Esophagus mucosa (tissue), 1 donor: ENCODE data around the gene NIPBL. TPM values are rescaled to one million over a fixed set of nuclear protein-coding genes. Genes with fewer than 3 reads are reported as not detected.
"Not testable (repeated sequence)": the region's sequence is repeated elsewhere in the genome, so short reads cannot be mapped to it uniquely, and the experiment has no call there.

Source experiments
- ATAC-seq: fragments of 200-7000 bp; cut with Tn5 transposase; one replicate; pipeline ENCODE4 v1.9.1; 2020
- total RNA-seq: library from RNA; stranded (reverse); gene quantifications from one replicate; pipeline ENCODE4 v1.2.4, GENCODE V29; 2023
- donor health status: DM: yes; HTN: yes; CAD: no.

Gene NIPBL
- total RNA-seq, 1 donor from 2014 or later: 36.1 TPM

DNA sequence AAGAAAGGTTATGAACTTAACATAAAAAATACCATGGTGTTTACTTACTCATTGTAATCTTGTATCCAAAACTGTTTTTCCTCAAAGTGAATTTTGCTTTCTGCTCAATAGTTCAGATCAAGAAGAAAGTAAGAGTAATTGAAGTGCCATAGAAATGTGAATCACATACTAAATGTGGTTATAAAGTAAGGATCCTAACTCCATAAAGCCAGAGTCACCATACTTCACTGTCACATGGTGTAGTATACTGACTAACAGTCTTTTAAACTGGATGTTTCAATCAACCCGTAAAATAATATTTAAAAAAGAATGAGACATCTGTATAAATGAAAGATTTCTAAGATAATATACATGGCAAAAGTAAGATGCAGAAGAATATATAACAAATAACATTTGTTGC lies 72.1 kb downstream of the NIPBL start:
- ATAC-seq: no peak

DNA sequence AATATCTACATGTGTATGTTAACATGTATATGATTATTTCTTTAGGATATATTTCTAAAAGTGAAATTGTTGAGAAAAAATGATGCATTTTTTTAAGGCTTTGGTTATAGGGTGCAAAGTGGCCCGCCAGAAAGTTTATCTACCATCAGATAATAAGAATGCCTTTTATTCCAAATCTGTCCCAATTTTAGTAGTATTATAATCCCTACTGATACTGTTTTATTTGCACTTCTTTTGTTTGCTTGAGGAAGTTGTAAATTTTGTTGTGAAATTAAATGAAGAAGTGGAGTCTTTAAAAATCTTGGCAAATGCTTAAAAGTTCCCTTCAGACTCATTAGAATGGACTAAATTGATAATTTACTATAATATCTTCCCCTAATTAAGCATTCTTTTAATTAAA lies 73.0 kb downstream of the NIPBL start:
- ATAC-seq: no peak

DNA sequence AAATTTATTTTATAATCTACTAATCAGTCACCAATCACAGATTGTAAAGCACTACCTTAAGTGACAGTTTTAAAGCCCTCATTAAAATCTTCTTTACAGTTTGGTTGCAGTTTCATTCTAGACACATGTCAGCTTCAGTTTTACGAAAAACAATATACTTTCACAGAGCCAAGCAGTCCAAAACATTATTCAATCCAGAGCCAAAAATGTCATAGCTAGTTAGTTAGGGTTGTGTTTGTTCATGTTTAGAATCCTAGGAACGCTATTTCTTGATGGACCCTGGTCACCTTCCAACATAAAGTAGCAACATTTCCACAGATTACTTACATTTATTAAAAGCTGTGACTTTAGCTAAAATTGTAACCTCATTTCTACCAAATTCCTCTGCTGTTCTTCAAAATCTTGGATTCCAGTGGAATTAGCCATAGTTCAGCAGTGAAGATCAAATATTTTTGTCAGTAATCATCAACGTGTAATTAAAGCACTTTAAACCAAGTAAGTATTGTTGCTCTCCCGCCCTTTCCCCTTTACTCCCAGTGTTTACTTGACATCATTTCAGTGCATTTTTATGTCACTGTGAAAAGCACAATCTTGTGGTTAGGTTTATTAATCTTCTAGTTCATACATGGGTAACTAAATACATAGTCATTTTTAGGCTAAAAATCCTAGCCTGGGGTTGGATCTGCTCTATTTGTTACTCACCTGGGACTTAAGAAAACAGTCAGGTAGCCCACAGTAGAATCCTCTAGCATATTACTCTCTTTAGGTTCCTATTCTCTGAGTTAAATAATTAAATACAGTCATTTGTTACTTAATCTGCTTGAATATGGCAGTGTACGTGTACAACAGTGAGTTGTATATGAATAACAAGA lies 74.3 kb downstream of the NIPBL start:
- no peak for ATAC-seq

DNA sequence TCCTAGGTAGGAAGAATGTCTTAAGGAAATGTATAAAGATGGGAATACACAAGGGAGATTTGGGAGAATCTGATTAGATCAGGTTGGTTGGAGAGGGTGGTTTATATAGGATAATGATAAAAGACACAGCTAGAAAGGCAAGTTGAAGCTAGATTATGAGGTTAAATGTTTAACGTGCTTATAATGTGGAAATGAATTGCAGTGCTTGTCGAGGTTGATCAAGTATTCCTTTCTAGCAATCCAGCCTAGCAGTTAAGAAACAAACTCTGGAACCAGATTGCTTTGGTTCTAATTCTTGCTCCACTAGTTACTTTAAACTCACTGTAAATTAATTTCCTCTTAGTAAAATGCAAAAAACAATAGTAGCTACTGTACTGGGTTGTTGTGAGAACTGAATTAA lies 76.5 kb downstream of the NIPBL start:
- no peak for ATAC-seq

DNA sequence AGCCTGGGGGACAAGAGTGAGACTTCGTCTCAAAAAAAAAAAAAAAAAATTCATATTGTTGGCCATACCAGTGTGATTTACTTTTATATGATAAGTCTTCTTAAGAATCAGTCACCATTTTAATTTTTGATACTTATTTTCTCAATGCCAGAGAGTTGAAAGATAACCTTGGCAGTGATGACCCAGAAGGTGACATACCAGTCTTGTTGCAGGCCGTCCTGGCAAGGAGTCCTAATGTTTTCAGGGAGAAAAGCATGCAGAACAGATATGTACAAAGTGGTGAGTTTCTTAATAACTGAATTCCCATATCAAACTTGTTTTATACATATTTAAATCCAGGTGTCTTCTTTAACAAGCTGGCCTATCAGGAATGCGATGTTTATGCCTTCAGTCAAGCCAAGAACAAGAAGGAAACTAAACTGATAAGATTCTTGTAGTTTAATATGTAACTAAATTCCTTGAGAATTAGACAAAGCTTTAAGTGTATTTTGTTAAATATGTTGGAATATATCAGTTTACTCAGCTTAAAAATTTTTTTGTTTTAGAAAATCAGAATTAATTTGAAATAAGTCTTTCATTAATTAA lies 81.5 kb downstream of the NIPBL start:
- ATAC-seq: no peak

DNA sequence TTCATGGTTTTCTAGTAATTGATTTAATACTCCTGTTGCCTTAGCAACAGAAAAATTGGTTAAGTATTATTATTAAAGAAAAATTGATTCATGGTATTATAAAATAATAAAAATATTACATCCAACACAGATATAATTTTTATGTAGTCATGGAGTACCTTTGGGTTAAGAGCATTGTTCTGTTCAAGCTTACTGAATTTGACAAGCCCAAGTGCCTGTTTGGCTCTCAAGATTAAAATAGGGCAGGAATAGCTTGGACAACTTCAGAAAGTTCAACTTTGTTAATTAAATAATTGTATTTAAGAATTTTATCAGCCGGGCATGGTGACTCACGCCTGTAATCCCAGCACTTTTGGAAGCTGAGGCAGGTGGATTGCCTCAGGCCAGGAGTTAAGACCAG lies 82.0 kb downstream of the NIPBL start:
- no peak for ATAC-seq

DNA sequence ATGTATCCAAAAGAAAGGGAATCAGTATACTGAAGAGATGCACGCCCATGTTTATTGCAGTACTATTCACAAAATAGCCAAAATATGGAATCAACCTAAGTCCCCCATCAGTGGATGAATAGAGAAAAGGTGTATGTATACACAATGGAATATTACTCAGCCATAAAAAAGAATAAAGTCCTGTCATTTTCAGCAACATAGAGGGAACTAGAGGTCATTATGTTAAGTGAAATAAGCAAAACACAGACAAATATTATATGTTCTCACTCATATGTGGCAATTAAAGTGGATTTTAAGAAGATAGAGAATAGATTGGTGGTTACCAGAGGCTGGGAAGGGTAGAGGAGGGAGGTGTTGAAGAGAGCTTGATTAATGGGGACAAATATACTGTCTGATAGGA lies 88.6 kb downstream of the NIPBL start:
- no peak for ATAC-seq

DNA sequence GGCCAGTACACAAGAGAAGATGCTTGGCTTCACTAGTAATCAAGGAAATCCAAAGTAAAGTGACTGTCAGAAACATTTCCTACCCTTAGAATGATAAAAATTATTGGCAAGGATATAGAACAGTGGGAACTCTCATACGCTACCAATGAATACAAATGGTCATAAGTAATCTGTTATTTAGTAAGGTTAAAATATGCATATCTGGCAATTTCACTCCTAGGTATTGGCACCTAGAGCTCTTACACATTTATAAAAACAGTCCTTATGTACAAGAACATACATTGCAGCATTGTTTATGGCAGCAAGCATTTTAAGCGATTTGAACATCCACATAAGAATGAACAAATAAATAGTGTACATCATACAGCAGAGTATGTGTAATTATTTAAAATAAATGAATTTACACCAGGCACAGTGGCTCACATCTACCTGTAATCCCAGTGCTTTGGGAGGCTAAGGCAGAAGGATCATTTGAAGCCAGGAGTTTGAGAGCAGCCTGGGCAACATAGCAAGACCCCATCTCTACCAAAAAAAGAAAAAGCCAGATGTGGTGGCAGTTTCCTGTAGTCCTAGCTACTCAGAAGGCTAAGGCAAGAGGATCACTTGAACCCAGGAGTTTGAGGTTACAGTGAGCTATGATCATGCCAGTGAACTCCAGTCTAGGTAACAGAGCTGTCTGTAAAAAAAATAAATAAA lies 93.3 kb downstream of the NIPBL start:
- ATAC-seq: no peak

DNA sequence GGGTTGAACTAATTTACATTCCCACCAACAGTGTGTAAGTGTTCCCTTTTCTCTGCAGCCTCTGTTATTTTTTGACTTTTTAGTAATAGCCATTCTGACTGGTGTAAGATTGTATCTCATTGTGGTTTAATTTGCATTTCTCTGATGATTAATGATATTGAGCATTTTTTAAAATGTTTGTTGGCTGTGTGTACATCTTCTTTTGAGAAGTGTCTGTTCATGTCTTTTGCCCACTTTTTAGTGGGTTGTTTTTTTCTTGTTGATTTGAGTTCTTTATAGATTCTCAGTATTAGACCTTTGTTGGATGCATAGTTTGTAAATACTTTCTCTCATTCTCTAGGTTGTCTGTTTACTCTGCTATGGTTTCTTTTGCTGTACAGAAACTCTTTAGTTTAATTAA lies 101.6 kb downstream of the NIPBL start:
- no peak for ATAC-seq

DNA sequence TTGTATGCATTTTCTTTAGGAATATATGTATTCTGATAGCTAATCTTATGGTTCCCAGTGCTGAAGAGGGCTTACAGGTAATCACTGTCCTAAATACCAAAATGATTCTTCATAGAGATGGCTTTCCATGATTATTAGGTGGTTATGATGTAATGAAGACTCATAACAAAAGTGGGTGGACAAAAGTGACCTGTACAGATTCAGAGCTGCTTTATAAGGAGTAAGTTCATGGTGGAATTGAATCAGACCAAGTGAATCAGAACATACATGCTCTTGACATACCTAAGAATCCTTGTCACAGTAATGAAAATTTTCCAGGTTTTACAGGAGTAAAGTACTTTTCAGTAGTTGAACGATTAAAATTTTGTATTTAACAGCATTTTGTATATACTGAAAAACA lies 105.6 kb downstream of the NIPBL start:
- peak; percentile 58 for ATAC-seq

DNA sequence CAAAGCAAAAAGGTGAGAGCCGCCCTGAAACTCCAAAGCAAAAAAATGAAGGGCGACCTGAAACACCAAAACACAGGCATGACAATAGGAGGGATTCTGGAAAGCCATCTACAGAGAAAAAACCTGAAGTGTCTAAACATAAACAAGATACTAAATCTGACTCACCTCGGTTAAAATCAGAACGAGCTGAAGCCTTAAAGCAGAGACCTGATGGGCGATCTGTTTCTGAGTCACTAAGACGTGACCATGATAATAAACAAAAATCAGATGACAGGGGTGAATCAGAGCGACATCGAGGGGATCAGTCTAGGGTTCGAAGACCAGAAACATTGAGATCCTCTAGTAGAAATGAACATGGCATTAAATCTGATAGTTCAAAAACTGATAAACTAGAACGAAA lies 108.8 kb downstream of the NIPBL start:
- no peak for ATAC-seq

DNA sequence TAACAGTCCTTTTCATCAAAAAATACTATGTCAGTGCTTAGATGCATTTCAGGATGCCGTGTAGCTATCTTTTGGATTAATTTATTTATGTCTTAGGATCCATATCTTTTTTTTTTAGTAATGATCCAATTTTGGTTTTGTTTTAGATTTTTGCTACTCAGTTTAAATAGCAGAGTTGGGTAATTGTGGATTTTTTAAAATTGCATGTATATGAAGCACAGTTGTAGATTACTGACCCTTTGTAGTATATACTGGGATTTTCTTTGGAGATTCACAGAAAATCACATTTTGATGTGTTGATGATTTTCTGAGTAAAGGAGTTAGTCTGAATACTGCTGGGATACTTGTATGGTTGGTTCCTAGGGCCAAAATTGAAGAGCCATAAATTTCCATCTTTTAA lies 111.8 kb downstream of the NIPBL start:
- ATAC-seq: no peak

DNA sequence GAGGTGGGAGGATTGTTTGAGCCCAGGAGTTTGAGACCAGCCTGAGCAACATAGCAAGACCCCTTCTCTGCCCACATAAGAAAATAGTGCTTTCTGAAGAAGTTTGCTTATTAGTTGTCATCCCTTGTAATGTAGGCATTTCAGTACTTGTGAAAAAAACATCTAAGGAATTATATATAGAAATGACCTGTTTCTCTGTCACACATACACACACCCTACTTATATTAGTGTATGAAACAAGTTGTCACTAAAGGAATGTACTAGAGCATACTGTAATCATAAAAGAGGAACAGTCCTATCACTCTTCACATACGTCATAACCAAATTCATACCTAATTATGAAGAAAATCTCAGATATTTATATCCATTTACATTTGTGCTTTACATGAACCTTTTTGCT lies 122.0 kb downstream of the NIPBL start:
- ATAC-seq: no peak

DNA sequence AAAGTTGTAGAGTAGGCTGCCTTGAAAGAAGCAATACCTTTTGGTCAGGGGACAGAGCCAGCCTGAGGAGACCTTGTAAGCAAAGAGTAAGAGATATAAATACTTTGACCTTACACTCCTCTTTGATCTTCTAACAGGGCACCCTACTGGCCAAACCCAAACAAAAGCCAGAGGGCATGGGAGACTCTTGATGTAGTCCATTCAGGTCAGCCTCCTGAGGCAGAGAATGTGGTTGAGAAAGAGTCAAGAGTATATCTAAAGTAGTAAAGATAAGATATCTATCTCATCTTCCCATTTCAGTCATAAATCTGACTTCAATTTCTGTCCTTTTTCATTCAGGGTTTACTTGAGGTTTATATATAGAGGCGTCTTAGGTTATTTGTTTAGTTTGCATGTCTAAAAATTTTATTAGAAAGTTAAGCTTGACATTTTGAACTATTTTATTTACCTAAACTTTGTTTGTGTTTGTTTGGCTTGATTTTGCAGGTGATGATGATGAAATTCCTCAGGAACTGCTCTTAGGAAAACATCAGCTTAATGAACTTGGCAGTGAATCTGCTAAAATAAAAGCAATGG lies 125.7 kb downstream of the NIPBL start:
- no peak for ATAC-seq

DNA sequence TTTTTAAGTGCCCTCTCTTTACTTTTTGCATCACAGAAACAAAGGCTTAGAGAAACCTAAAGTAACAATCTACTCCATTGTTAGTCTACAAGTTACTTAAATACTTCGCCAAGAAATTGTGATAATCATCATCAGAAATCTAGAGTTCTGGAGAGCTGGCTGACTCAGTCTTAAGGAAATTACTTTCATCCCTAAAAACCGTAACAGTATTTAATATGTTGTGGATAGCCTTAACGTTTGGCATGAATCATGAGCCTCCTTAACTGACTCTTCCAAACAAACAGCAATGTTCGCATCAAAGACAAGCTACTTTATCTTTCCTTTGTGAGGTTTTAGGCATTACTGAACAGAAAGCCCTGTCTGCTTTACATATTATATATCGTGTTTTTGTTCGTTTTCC lies 128.7 kb downstream of the NIPBL start:
- ATAC-seq: no peak

DNA sequence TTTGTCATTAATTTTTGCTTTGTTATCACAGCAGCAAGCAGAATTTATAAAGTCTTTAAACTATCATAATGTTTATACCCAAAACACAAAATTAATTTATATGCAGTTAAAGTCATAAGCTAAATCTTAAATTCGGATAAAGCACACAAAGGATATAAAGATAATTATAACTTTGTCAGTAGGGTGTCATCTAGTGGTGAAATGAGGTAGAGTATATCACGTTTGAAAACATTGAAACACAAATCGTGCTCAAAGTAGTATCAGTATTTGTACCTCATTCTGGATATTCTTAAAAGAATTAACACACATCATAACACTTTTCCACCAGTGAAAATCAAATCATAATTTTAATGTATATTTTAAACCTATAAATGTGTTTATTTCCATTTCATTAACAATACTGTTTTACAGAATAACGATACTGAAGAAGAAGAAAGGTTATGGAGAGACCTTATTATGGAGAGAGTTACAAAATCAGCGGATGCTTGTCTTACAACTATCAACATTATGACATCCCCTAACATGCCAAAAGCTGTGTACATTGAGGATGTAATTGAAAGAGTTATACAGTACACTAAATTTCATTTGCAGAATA lies 129.5 kb downstream of the NIPBL start:
- no peak for ATAC-seq

DNA sequence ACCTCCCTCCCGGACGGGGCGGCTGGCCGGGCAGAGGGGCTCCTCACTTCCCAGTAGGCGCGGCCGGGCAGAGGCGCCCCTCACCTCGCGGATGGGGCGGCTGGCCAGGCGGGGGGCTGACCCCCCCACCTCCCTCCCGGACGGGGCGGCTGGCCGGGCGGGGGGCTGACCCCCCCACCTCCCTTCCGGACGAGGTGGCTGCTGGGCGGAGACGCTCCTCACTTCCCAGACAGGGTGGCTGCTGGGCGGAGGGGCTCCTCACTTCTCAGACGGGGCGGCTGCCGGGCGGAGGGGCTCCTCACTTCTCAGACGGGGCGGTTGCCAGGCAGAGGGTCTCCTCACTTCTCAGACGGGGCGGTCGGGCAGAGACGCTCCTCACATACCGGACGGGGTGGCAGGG lies 136.6 kb downstream of the NIPBL start:
- ATAC-seq: not testable (repeated sequence)

DNA sequence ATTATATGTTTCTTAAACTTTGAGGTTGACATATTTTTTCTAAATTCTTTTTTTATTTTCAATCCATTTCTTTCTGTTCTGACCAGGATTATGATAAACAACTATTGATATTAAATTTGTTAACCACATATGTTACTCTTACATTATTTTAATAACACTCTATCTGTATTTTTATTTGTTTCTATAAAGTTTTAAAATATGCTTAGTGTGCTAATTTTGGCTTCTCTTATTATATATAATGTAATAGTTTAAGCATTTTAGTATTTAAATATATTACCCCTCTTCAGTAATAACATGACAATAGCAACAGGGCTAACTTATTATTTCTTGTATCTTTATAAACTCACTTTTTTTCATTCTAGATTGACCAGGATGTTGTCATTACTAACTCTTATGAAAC lies 137.8 kb downstream of the NIPBL start:
- no peak for ATAC-seq

DNA sequence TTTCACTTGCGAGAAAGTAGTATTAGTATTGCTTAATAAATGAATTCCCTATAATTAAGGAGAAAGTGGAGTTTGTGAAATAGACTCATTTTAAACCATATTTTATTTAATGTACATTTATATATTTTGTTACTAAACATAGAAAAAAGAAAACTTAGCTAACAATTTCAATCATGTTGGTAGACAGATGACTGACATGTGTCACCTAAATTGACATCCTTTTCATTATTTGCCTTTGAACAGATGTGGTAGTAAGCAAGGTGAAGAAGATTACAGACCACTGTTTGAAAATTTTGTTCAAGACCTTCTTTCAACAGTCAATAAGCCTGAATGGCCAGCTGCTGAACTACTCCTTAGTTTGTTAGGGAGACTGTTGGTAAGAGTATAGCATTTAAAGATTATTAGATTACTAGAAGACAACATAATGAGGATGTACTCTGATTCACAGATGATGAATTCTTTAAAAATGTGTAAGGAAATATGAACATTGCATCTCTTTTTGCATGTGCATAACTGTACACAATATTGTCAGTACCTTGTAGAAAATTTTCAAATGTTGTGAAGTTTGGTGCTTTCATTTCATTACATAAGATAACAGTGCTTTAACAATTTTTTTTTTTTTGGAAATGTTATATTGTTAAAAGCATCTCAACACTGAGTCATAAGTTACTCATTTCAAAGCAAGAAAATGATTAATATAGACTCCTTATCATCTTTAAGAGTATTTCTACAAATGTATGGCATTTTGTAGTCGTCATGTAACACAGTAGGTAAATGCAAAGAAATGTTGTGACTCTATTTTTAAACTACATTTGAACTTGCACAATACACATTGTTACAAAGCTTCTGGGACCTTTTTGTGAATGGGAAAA lies 139.5 kb downstream of the NIPBL start:
- no peak for ATAC-seq

DNA sequence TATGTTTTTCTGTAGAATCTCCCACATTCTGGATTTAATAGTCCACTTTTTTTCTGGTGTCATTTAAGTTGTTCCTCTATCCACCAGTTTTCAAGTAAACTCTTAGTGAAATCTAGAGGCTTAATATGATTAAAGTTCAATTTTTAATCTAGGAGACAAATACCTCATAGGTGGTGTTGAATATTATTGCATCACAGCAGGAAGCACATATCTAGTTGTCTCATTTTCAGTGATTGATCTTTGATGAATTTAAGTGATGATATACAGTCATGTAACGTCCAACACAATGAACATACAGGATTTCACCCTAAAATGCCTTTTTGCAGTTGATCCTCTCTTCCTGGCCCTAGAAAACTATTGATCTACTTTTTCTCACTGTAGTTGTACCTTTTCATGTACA lies 152.3 kb downstream of the NIPBL start:
- ATAC-seq: no peak

DNA sequence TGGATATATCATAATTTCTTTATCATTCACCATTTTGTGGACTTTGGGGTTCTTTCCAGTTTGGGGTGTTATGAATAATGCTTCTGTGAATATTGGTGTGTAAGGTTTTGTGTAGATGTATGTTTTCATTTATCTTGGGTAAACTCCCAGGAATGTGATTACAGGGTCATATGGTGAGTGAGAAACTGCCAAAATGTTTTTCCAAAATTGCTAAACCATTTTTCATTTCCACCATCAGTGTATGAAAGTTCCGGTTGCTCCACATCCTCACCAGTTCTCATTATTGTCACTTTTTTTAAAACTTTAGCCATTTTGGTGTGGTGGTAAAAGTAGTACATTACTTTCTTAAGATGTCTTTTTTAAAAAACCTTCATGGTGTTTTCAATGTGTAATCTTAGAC lies 152.9 kb downstream of the NIPBL start:
- no peak for ATAC-seq

DNA sequence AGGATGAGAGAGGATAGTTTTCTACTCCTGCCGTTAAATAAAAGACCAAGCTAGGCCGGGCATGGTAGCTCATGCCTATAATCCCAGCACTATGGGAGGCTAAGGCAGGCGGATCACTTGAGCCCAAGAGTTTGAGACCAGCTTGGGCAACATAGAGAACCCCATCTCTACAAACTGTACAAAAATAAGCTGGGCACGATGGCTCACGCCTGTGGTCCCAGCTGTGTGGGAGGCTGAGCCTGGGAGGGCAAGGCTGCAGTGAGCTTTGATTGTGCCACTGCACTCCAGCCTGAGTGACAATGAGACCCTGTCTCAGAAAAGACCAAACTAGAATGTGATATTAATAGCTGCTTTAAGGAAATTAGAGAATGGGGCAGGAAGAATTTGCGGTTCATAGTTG lies 158.4 kb downstream of the NIPBL start:
- ATAC-seq: no peak
